Measurements from ENCODE around the gene ADK. TPM values are rescaled to one million over a fixed set of nuclear protein-coding genes. Genes with fewer than 3 reads are reported as not detected.

ADK gene
- total RNA-seq, 1 donor from 2014 or later, result 40.2 TPM

GRCh38 chr10:74330646-74331045 lies 179.6 kb downstream of the ADK start:
- no peak for ATAC-seq
- Histone ChIP-seq H3K4me1 (no peaks in the 10 kb centered on the region), H3K27me3 (ENCODE audit: low read depth) (no peaks in the 10 kb centered on the region), H3K9me3 (no peaks in the 10 kb centered on the region), H3K4me3 (no peak overlapping the region), H3K27ac (no peak overlapping the region), H3K36me3 (no peaks in the 10 kb centered on the region)
- DNase-seq, result no peak
- TF ChIP-seq CTCF (IDR thresholded peaks at IDR 0.05), result no peak
- intact Hi-C loops (cut with DNase I), result no loop called here

GRCh38 chr10:74332398-74332797 lies 181.4 kb downstream of the ADK start:
- H3K36me3 ChIP-seq, result no peaks in the 10 kb centered on the region
- intact Hi-C loops (cut with DNase I), result no loop called here
- H3K27ac ChIP-seq, result no peak overlapping the region
- no peaks in the 10 kb centered on the region for H3K9me3 ChIP-seq
- no peak for DNase-seq
- no peak overlapping the region for H3K4me3 ChIP-seq
- no peak for TF ChIP-seq CTCF (IDR thresholded peaks at IDR 0.05)
- ATAC-seq, result no peak
- H3K27me3 ChIP-seq (ENCODE audit: low read depth), result no peaks in the 10 kb centered on the region
- H3K4me1 ChIP-seq, result no peaks in the 10 kb centered on the region

- no peaks in the 10 kb centered on the region for H3K9me3 ChIP-seq
- intact Hi-C loops (cut with DNase I), result no loop called here
Observed at GRCh38 chr10:74333174-74333573, 182.2 kb downstream of the ADK start.

GRCh38 chr10:74334221-74334620 lies 183.2 kb downstream of the ADK start:
- no peak for TF ChIP-seq CTCF (IDR thresholded peaks at IDR 0.05)
- intact Hi-C loops (cut with DNase I), result no loop called here

More at GRCh38 chr10:74333174-74333573, 182.2 kb downstream of the ADK start:
- Histone ChIP-seq H3K36me3 (no peaks in the 10 kb centered on the region), H3K27ac (no peak overlapping the region), H3K4me1 (no peaks in the 10 kb centered on the region), H3K27me3 (ENCODE audit: low read depth) (no peaks in the 10 kb centered on the region), H3K4me3 (no peak overlapping the region)
- ATAC-seq (no peak), DNase-seq (no peak)
- no peak for TF ChIP-seq CTCF (IDR thresholded peaks at IDR 0.05)

GRCh38 chr10:74335501-74335900 lies 184.5 kb downstream of the ADK start:
- intact Hi-C loops (cut with DNase I), result no loop called here
- Histone ChIP-seq H3K36me3 (no peaks in the 10 kb centered on the region), H3K4me3 (no peak overlapping the region), H3K27ac (no peak overlapping the region), H3K9me3 (no peaks in the 10 kb centered on the region), H3K4me1 (no peaks in the 10 kb centered on the region), H3K27me3 (ENCODE audit: low read depth) (no peaks in the 10 kb centered on the region)
- ATAC-seq, result no peak
- DNase-seq, result no peak
- no peak for TF ChIP-seq CTCF (IDR thresholded peaks at IDR 0.05)

More at GRCh38 chr10:74334221-74334620, 183.2 kb downstream of the ADK start:
- ATAC-seq (no peak), DNase-seq (no peak)
- H3K27ac ChIP-seq, result no peak overlapping the region
- H3K4me3 ChIP-seq, result no peak overlapping the region
- H3K27me3 ChIP-seq (ENCODE audit: low read depth), result no peaks in the 10 kb centered on the region
- H3K36me3 ChIP-seq, result no peaks in the 10 kb centered on the region
- H3K4me1 ChIP-seq, result no peaks in the 10 kb centered on the region
- H3K9me3 ChIP-seq, result no peaks in the 10 kb centered on the region
